GM19438 (cell line): ENCODE measurements around the gene CASS4.
"Not testable (repeated sequence)": the region's sequence is repeated elsewhere in the genome, so short reads cannot be mapped to it uniquely, and the experiment has no call there.

Experiments used
- ATAC-seq: cut with Tn5 transposase; IDR thresholded peaks from one replicate; pipeline ENCODE4 v1.9.1; 2021; ENCODE audit warnings: low read depth; ENCODE audit not compliant: unreplicated experiment

CASS4 gene

GRCh38 chr20:56391596-56392131 is 20.4 kb upstream of the CASS4 start:
- peak; percentile 44 for ATAC-seq

DNA sequence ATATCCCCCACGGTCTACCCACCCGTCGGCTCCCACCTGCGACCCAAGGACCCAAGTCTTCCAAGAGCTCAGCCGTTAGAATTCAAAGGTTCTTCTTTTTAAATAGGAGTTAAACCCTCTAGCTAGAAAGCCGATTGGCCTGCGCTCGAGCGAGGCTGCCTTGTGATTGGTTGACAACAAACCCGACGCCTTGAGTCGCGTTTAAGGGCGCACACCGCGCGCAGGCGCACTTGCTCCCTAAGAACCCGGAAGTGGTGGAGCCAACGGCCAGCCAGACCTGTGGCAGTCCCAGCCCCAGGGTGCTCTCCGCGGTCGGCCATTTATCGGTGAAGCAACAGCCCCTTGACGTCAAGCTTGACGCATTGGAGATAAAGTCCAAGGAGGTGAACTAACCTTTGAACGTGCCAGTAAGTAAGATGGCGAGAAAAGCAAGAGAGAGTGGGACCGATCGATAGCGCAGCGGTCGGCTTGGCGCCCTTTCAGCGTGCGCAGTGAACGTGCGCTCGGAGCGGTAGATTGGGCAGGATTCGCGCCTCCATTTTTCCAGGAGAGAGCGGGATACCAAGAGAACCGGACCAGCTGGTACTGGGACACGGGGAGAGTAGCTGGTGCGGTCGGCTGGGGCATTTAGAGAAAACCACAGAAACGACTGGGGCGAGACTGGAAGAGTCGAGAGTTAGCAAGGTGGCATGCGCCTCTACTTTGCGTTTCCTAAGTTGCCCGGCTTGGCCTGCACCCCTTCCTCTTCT is 19.8 kb upstream of the CASS4 start, which contains the start of the genes AURKA and CSTF1:
TSS of gene AURKA (minus strand) at position 84 of the 749 bp plus-strand sequence. CDS start 4,018 bp downstream, outside the sequence.
TSS of gene CSTF1 (plus strand) at position 514 of the 749 bp plus-strand sequence. CDS start 2,908 bp downstream, outside the sequence.
- peak; percentile 88 for ATAC-seq

DNA sequence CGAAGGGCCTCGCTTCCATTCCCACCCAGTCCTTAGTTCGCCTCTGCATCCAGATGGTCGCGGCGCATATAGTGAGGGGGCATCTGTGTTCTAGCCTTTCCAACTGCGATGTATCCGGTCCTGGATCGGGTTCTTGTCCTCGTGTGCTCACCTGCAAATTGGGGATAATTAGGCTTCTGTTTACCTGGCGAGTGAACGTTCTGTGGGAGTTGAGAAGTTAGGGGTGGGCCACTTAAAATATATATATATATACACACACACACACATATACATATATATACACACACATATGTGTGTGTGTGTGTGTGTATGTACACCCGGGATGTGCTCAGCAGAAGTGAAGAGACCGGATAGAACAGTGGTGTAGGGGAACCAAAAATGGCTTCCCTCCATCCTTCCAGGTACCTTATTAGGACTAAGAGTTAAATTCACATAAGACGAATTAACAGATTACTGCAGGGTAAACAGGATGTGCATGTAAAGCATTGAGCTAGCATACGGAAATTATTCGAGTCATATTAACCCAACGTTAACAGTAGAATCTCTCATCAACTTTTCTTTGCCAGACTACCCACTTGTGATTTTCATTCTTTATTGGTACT is 19.1 kb upstream of the CASS4 start:
- ATAC-seq, result no peak

GRCh38 chr20:56393653-56394052 is 18.4 kb upstream of the CASS4 start:
- ATAC-seq, result no peak

GRCh38 chr20:56395166-56395565 is 16.9 kb upstream of the CASS4 start:
- no peak for ATAC-seq

DNA sequence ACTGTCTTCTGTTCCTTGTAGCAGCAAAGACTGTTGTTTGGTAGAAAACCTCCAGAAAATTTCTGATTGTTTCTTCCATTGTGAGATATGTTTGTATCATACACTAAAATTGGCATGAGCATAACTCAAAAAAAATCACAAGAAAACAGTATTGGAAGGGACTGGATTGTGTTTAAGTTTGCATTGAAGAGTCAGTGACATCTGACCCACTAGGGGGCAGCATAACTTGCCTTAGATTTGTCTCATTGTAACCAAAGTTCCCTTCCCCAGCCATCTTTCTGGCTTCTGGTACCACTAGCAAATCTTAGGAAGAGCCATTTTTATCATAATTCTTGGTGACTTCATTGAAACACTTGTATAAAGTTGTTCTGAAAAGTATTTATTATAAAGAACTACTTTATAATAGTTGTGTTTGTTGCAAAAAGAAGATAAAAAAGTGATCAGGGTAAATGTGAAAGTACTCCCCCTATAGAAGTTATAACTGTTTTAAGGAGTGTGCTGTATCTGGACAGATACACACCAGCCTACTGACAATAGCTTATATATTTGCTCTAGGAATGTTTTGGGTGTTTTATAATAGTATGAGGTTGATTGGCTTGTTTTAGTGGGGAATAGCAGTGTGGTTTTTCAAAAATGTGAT is 11.9 kb upstream of the CASS4 start:
- ATAC-seq, result peak; percentile 81

- ATAC-seq, result no peak
Measured at GRCh38 chr20:56403465-56403864, 8.6 kb upstream of the CASS4 start.

- ATAC-seq, result not testable (repeated sequence)
Measured at GRCh38 chr20:56405356-56405755, 6.7 kb upstream of the CASS4 start.

GRCh38 chr20:56406910-56407309 is 5.2 kb upstream of the CASS4 start:
- ATAC-seq, result no peak

GRCh38 chr20:56409521-56409920 is 2.5 kb upstream of the CASS4 start:
- no peak for ATAC-seq

DNA sequence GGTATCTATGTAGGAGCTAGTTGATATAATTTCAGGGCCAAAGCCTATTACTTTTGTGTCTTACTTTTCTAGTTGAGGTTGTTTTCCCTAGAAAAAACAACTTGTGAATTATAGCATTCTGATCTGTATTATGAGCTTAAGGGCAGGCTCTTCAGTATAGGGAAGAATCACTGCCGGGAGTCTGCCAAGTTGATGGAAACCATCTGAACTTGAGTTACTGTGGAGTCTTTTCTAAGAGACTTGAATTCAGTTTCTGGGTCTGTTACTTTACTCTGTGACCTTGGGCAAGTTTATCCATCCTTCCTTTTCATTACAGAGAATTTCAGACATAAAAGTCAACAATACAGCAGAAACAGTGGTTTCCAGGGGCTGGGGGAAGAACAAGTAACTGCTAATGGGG is 2.1 kb upstream of the CASS4 start:
- ATAC-seq, result no peak

- not testable (repeated sequence) for ATAC-seq
Measured at GRCh38 chr20:56411287-56411686, 773 bp upstream of the CASS4 start.

GRCh38 chr20:56412473-56412790 is 372 bp downstream of the CASS4 start:
- ATAC-seq, result no peak

DNA sequence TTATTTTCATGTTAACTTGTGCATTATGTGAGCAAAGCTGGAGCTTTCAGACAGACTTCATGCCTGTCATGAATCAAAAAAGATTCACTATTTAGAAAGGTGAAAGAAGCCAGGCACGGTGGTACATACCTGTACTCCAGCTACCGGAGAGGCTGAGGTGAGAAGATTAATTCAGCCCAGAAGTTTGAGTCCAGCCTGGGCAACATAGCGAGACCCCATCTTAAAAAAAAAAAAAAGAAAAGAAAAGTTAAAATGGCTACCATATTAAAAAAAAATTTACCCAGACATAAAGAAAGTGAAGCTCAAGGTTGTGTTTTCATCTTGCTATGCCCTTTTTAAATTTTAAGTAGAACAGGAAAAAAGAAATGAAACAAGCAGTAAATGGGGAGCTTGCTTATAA is 889 bp downstream of the CASS4 start:
- ATAC-seq, result no peak

GRCh38 chr20:56414842-56415765 is 3.0 kb downstream of the CASS4 start:
- ATAC-seq, result no peak

DNA sequence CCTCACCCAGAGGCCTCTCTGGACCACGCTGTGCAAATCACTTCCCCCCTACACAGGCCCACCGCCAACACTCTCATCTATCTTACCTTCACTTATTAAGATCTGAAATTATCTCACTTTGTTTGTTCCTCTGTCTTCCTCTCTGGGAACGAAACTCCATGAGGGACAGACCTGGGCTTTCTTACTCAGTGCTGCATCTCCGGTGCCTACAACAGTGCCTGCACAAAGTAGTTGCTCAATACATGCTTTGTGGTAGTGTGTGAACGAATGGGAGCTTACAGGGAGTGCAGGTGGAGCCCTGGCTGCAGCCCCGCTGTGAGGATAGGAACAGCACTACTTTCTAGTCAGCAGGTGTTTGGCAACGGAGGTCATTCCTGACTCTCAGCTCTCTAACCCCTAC is 5.3 kb downstream of the CASS4 start:
- ATAC-seq, result no peak

DNA sequence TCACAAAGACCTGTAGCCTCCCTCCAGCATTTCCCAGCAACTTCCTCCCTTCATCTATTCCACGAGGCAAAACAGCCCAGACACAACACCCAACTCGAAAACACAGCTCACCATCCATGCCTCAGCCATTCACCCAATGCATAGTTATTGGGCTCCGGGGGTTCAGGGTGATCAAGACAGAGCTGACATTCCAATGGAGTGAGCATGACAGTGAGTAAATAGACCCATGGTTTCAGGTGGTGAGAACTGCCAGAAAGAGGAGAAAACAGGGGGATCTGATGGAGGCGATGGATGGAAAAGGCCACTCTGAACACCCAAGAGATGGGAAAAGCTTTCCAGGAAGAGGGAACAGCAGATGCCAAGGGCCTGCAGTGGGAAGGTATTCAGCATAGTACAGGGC is 5.9 kb downstream of the CASS4 start:
- no peak for ATAC-seq

DNA sequence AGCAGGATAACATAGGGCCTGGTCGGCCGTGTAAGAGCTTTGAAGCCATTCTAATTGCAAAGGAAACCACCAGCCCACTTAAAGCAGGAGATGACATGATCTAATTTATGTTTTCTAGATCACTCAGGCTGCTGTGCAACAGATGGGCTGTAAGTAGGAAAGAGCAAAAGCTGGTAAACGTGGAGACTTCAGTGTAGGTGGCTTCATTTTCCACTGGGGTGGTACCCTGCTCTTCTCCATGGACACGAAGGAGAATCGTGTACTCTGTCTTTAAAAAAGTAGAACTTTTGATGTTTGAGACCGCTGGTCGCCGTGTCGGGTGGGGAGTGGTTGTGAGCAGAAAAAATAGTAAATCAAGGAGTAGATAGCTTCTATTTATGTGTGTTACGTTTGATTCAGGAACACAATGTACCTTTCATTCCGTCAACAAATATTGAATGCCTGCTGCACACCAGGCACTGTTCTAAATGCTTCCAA is 6.4 kb downstream of the CASS4 start:
- ATAC-seq, result no peak

DNA sequence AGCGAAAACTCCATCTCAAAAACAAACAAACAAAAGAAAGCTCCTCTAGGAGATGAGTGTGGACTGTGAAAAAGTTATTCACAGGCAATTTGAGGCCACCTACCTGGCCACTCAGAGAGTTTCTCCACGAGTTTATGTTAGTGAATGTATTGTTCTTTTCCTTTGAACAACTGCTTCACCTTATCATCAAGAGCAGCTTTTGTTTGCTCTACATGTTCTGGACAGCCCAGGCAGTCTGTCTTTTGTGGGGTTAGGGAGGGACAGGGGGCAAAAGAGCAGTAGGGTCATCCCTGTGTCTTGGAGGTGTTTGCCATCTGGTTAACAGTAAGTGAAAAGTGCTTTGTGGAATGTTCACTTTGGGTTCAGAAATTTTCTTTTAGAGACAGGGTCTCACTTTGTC is 8.0 kb downstream of the CASS4 start:
- no peak for ATAC-seq

- no peak for ATAC-seq
Measured at GRCh38 chr20:56420940-56421688, 9.1 kb downstream of the CASS4 start.
